ENCODE data around the gene GFRA1. TPM values are rescaled to one million over a fixed set of nuclear protein-coding genes. Genes with fewer than 3 reads are reported as not detected.

GFRA1 gene
- total and polyA plus RNA-seq, 2 donors (not counting 3 experiments of a cell fraction or from before 2014, with no cell fraction given): 0.22 to 0.88 TPM

DNA sequence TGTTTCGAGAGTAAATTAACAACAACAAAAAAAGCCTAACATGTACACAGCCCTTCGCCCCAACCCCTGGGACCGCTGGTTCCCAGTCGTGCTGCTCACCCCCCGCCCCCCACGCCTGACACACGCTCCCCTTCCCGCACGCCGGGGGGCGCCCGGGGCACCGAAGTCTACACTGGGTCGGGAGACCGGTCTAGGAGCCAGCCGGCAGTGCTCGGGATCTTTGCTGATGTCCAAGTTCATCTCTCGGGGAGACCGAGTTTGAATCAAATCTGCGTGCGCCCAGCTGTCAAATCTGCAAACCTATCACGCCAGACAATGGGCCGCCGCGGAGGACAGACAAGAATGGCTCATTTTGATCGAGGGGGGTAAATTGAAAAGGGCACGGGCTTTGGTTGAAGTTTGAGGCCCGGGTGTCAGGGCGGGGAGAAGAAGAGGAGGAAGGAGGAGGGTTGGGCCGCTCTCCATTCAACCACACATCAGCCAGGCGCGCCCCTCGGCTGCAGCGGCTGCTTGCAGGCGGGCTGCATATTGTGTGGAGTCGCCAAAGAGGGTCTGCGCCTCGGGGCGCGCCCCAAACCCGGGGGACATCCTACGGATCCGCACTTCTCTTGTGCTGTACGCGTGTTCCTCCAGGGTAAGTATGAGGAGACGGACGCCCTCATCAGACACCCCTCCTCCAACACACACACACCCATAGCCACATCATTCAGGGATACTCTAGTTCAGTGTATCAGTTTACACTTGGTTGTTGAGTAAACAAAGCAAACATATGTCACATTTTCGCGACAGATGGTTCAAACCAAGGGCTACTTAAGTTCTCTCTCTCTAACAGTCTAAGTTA lies 1.3 kb upstream of the GFRA1 start:
- Histone ChIP-seq H3K4me3 (replicated peaks in 1 of 3; ENCODE audit: insufficient read depth in 1 of 3, low read depth in 1 of 3, low read length in 3 of 3) (no peak overlapping the region), H2AFZ (ENCODE audit: low read depth, low read length) (no peak overlapping the region), H4K20me1 (replicated peaks; ENCODE audit: control insufficient read depth, extremely low read depth, insufficient read depth, low read length) (no peaks in the 10 kb centered on the region), H3K4me1 (ENCODE audit: control insufficient read depth, extremely low read depth, insufficient read depth, low read length) (peaks cover 11% of the 10 kb centered on the region), H3K36me3 (ENCODE audit: control insufficient read depth in 2 of 2, extremely low read depth in 1 of 2, insufficient read depth in 2 of 2, low read length in 2 of 2) (no peaks in the 10 kb centered on the region), H3K27me3 (ENCODE audit: control insufficient read depth in 2 of 2, insufficient read depth in 2 of 2, low read length in 2 of 2) (peaks cover 47 to 64% of the 10 kb centered on the region in 2 experiments), H3K9me1 (replicated peaks; ENCODE audit: control insufficient read depth, extremely low read depth, insufficient read depth, low read length) (no peaks in the 10 kb centered on the region), H3K79me2 (ENCODE audit: control insufficient read depth, insufficient read depth, low read length) (no peaks in the 10 kb centered on the region), H3K27ac (ENCODE audit: insufficient read depth, low read depth, low read length) (no peak overlapping the region), H3K4me2 (ENCODE audit: insufficient read depth, low read length) (no peak overlapping the region), H3K9me3 (replicated peaks; ENCODE audit: control insufficient read depth, insufficient read depth, low read length) (no peaks in the 10 kb centered on the region), H3K9ac (replicated peaks; ENCODE audit: extremely low read depth, insufficient read depth, low read length) (no peak overlapping the region)
- ChIA-PET CTCF (no interaction called here), POLR2A (no interaction called here)
- dilution Hi-C loops (cut with MboI; ENCODE audit: extremely low pct_ligation_motif_present, low sequenced_read_pairs): no loop called here
- peak; percentile 40 for TF ChIP-seq EZH2 (IDR thresholded peaks at IDR 0.05; ENCODE audit: borderline replicate concordance, low read depth, low read length, severe bottlenecking)
- TF ChIP-seq, protein P1, sequence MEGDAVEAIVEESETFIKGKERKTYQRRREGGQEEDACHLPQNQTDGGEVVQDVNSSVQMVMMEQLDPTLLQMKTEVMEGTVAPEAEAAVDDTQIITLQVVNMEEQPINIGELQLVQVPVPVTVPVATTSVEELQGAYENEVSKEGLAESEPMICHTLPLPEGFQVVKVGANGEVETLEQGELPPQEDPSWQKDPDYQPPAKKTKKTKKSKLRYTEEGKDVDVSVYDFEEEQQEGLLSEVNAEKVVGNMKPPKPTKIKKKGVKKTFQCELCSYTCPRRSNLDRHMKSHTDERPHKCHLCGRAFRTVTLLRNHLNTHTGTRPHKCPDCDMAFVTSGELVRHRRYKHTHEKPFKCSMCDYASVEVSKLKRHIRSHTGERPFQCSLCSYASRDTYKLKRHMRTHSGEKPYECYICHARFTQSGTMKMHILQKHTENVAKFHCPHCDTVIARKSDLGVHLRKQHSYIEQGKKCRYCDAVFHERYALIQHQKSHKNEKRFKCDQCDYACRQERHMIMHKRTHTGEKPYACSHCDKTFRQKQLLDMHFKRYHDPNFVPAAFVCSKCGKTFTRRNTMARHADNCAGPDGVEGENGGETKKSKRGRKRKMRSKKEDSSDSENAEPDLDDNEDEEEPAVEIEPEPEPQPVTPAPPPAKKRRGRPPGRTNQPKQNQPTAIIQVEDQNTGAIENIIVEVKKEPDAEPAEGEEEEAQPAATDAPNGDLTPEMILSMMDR (IDR thresholded peaks at IDR 0.05; ENCODE audit: extremely low read depth in 1 of 2, insufficient read depth in 1 of 2, low read depth in 1 of 2, low read length in 2 of 2): no peak
- BruUV-seq (replicated peaks): no TSS peak
- DNase-seq (ENCODE audit: low read depth, low spot score) (no peak), FAIRE-seq (no peak)
- intact Hi-C loops (cut with micrococcal nuclease): loop anchor here (5.0 kb wide), 3 partner anchors 322 to 472 kb away; no protein-coding TSS in a partner anchor
